NCI-H82 treated with DMSO at 0.1 percent for 48 hours (cell line): ENCODE data around the gene NRGN.
"Not testable (repeated sequence)": the region's sequence is repeated elsewhere in the genome, so short reads cannot be mapped to it uniquely, and the experiment has no call there.

Experiments
- DNase-seq: peaks from one replicate; lab custom pipeline; 2025; ENCODE audit not compliant: unreplicated experiment; lab: John Stamatoyannopoulos, UW

The NRGN gene

DNA sequence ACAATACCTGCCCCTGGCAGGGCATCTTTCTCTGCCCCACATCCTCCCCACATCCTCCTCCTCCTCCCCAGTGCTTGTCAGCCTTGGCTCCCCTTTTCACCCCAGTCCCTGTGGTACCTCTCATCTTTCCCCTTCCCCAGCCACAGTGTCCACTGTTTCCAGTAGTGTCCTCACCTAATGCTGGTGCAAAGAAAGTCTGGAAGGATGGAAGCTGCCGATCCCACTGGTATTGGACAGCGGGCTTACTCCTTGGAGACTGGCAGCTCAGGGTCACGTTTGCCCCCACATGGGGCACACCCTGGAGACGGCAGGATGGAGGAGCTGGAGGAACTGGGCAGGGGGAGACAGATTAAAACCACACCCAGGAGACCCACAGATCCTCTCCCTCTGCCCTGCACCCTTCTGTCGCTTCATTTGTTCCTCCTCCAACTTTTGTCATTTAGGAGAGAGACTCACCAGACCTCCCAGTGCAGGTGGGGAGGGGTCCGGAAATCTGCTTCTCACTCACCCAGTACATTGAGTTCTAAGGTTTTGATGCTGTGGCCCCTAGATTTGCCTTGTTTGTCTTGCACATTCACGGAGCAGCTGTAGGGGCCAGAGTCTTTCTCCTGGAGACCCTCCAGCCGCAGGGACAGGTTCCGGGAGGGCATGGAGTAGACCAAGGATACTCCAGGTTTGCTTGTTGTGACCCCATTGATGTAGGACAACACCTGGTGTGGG lies 16.5 kb downstream of the NRGN start:
- DNase-seq = no peak

DNA sequence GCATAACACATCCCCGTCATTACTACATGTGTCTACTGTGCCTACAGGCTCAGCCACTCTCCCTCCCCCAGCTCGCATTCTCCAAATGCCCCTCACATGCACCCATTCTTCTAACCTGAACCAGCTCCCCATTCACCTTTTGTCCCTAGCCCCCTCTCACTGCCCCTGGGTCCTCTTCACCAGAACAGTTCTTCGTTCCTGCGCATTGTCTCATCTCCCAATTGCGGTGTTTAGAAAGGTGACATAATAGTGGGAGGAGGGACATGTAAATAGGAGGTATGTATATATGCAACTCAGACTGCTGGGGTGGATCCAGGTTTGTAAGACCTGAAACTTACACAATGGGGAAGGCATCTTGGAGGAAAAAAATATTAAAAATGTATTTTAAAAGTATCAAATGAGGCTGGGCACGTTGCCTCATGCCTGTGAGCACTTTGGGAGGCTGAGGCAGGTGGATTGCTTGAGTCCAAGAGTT lies 17.0 kb downstream of the NRGN start:
- no peak for DNase-seq

DNA sequence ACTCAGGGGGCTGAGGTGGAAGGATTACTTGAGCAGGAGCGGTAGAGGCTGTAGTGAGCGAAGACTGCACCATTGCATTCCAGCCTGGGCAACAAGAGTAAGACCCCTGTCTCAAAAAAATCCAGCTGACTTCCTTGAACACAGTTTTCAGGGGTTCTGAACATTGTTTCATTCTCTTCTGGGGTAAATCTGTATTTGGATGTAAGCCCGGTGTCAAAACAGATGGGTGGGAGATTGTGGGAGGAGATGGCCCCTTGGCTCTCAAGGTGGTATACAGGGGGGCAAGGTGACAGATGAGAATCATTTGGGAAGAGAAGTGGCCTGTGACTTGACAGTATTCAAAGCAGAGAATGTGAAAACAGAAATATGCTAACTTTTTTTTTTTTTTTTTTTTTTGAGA lies 17.6 kb downstream of the NRGN start:
- DNase-seq = no peak

DNA sequence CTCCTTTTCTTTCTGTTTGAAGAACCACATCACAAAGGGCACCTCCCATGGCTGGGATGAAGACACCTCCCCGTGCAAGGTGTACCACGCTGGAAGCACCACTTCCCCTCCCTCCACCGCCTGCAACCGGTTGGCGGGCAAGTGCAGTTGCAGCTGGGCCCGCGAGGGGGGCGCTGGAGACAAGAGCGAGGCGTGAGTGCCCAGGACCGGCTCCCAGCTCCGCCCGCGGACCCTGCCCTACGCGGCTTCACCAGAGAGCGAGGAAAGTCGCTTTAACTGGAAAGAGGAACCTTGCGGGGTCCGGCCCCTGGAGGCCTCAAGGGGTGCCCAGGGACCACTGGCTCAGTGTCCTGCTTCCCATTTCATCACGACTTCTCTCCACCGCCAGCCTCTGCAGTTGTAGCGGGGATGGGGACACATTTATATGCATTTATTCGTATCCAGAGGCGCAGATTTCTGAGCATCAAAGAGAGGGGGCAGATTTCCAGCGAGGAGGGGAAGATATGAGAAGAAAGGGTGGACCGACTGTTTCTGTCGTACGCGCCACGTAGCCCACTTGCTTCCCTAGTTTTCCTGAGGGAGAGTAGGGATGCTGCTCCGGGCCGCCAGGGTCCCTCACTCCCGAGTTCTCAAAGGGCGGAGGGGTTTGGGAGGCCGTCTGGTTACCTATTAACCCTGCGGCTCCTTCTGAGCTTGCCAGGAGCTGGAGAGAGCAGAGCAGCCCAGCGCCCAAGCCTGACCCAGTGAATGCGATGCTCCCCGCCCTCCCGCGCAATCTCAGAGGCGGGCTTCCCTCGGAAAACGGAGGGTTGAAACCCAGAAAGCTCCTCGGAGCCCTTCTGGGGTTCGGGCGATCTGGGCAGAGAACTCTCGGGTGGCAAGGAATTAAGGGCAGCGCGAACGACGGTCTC lies 18.9 kb downstream of the NRGN start:
- DNase-seq = peak; percentile 15

DNA sequence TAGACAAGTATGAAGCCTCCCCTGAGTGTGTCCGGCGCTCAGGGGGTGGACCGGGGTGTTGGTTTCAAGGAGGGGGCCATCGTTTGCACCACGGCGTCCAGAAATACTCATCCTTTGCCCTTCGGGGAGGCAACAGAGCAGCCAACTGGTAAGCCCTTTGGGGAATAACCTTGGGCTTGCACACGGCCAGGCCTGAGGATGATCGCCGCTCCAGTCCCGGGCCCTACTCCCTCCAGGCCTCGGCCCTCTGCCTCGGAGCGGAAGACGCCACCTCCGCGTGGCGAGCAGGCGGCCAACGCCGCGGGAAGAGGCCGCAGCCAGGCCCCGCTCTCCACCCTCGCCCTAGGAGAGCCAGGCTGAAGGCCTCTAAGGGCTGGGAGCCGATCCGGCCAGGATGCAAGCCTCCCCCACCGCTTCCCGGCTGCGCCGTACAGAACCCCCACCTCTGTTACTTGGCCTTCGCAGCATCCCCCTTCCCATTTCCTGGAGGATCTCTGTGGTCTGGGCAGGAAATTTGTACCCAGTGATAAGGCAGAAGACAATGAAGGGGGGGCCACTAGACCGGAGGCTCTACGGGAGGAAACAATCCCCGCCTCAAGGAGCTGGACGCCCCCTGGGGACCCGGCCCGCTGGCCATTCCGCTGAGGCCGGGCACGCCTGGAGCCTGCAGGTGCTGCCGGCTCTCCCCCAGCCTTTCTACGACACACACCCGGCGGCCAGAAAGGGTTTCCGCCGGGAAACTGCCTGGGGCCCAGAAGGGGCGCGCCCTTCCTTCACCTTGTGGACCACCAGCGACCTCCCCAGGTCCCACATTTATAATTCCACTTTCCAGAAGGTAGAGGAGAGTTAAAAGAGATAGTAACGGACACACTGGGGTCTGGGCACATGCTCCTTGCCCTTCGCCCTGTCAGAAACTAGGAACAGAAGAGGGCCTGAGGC lies 19.8 kb downstream of the NRGN start:
- DNase-seq = no peak

DNA sequence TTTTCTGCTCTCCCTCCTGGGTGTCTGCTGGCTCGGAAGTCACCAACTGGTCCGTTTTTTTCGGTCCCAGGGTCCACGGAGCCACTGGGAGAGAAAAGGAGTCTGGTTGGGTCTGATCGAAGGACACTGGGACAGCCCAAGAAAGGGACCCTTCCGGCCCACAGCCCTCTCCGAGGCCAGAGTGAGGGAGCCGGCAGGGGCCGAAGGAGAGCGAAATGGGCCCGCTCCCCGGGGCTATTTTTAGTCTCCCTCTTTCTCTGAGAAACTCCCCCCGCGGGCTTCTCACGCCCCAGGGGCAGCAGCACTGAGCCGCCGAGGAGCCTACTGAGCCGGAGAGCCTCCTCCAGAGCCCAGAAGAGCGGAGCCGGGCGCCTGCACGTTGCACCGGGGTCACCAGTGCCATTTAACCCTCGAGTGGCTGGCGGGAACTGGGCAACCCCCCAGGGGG lies 20.5 kb downstream of the NRGN start:
- no peak for DNase-seq

DNA sequence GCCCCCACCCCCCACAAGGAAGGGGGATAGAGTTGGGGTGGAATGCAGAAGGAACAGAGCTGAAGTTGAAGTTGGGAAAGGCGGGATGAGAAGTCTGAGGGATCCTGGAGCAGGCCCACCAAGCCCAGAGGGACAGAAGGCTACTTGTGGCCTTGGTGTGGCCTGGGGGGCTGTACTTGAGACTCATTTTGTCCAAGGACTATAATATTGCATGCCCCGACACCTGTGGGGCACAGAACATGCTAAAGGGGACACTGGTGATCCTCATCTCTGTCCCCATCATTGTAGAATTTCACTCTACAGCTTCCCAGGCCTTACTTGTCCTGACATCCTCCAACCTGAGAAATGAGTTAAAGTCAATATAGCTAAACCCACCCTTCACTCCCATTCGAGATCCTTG lies 21.1 kb downstream of the NRGN start:
- no peak for DNase-seq

DNA sequence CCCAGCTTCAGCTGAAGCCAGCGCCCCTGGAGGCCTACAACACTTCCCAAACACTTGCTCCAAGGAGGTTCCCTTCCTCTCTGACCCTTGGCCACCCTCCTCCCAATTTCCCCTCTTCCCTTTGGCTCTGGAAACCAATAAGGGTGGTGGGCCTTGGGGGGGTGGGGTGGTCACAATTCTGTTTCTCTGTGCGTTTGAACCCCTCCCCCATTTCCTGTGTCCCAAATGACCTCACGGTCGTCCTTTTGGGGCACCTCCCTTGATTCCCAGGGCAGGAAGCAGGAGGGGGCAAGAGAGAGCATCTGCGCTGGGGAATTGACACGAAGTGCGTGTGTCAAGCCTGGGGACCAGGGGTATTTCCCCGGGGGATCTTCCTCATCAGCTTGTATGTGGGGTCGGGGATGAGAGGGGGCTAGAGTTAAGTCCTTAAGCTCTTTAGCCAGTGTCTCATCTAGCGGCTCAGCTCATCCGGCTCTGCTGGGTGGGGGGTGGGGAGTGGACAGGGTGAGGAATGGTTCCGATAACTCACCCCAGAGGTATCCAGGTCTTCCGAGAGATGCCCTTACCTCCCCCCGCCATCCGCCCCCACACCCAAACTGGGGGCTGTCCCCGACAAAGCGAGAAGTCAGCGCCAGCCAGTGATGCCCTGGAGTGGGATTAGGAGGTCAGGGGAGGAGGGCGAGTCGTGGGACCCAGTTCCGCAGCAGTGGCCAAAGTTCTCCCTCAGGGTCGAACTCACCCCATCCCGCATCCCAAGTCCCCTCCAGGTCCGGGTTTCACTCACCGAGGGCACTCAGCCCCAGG lies 21.8 kb downstream of the NRGN start:
- peak; percentile 58 for DNase-seq

DNA sequence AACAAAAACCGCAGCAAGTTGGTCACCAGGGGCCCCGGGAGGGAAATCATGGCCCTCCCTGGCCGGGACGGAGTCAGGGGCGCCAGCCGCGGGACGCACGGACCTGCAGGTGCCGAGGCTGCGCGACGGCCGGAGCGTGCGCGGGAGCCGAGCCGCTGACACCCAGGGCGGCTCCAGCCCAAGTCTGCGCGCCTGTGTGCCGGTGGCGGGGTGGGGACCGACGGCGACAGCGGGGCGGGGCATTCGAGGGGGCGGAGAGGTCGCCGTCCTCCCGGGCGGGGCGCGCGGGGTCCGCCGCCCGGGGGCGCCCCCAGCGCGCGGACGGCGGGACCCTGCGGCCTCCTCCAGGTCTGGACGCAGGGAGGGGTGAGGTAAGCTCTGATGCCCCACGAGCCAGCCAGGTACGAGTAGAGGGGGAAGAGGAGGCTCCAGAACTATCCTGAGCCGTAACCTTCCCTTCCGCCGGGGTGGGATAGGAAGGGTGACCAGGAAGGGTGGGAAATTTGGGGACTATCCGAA lies 22.4 kb downstream of the NRGN start, which contains the start of gene ESAM:
ESAM (minus strand) TSS at position 186 of the 519 bp plus-strand sequence; CDS start at position 50, 136 bp downstream.
- no peak for DNase-seq

DNA sequence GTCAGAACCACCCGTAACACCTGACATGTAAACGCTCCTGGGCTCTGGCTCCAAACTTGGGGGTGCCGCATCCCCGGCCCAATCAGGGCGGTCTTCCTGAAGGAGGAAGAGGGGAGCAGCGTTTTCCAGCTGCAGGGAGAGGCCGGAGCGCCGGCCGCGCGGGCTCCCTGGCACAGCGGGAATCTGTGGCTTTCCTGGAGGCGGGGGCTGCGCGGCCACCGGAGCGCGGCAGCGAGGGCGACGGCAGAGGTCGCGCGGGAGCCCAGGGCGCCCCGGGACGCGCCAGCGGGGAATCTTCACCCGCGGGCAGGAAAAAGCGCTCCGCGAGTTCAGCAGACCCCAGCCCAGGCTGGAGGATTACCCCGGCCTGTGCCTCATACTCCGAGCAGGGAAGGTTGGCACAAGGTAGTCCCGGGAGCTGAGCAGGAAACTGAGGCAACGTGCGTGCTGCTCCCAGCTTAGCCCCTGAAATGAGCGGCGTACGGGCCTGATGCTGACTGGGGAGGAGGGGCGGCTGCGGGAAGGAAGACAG lies 22.9 kb downstream of the NRGN start:
- no peak for DNase-seq

DNA sequence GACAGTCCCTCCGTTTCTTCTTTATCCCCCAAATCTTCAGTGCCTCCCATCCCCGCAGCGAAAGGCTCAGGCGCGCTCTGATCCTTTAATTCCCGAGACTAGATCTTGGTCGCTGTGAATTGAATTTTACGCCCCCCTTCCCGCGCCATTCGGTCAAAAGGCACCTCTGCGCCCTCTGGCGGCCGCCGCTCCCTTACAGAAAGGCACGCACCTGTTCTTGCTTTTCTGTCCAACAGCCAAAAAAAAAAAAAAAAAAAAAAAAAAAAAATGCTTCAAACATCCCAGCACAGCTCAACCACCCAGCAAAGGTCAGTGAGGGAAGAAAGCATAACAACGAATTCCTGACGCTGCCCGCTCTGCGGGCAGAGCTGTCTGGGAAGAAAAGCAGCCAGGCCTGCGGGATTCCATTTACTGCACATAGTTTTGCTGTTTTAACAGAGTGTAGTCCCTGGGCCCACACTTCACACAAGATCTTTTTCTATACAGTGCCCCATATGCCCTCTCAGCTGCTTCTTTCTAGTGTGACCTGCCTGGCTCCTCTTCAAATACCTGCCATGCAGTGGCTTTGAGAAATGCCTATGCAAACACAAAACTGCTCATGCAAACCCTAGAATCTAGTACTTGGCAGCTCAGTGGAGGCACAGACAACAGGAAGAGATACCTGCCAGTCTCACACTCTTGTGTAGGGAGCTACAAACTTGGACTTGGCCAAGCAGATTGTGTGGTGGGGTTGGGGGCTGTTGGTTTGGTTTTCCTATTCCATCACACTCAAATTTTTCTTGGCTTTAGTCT lies 23.6 kb downstream of the NRGN start:
- peak; percentile 31 for DNase-seq

DNA sequence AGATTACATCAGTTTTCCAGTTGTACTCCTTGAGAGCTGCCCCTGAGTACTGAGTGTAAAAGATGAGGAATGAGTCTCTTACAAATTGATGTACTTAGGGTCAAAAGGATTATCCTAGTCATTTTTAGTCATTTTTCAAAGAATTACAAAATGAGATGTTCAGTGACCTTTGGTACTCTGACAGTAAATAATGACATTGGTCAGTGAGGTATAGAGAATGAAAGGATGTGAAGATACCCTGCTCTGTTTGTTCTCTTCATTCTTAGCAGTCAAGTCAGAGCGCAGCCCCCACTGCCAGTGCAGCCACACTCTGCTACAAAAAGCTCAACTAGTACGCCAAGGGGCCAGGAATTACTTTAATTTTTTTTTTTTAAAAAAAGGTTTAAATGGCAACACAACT lies 26.4 kb downstream of the NRGN start:
- no peak for DNase-seq

DNA sequence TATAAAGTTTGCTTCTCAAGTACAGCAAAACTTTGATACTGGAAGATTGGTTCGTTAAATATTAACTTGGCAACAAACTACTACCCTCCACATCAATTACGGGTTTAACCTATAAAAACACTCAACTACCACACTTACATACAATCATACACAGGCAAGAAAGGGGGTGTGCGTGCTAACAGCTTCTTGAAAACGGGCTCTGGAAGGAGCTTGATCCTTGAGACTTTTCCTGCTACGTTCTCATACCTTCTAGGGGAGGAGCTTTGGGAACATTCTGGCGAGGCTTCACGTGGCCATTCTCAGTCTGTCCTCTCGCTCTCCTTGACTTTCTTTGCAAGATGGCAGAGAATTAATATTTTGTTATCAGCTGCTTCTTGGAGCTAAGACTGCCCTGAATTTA lies 29.2 kb downstream of the NRGN start:
- no peak for DNase-seq

DNA sequence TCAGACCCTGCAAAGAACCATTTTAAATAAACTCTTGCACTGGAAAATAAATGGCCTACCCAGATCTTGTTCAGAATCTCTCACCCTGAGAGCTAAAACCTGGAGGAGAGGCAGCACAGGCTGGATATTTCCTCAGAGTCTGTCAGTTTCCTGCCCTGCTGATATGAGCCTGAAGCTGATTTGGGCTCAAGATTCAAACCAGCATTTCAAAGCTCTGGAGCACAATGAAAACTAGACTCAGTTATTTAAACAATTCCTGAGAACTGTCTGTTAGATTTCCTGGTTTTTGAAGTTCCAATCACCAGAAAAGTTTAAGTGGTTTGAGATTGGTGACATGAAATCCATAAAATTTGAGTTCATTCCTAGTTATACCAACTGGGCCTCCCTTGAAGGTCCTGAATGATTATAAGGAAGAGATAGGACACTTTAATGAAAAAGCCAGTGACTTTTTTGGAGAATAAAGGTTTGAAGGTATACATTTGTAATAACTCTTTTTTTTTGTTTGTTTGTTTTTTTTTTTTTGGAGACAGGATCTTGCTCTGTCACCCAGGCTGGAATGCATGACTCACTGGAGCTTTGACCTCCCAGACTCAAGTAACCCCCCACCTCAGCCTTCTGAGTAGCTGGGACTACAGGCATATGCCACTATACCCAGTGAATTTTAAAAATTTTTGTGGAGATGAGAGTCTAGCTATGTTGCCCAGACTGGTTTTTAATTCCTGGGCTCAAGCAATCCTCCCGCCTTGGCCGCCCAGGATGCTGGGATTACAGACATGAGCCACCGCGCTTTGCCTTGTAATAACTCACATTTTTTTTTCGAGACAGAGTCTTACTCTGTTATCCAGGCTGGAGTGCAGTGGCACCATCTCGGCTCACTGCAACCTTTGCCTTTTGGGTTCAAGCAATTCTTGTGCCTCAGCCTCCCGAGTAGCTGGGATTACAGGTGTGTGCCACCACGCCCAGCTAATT lies 30.3 kb downstream of the NRGN start:
- no peak for DNase-seq

DNA sequence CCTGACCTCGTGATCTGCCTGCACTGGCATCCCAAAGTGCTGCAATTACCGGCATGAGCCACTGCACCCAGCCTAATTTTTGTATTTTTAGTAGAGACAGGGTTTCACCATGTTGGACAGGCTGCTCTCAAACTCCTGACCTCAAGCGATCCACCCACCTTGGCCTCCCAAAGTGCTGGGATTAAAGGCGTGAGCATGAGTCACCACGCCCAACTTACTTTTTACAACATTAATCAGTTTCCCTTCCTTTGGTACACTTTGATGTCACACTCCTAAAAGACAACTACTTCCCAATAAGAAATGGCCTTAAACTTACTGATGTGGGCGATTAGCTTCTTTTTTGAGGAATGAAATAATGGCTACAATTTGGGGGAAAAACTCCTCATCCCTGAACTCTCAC lies 31.2 kb downstream of the NRGN start:
- DNase-seq = not testable (repeated sequence)

DNA sequence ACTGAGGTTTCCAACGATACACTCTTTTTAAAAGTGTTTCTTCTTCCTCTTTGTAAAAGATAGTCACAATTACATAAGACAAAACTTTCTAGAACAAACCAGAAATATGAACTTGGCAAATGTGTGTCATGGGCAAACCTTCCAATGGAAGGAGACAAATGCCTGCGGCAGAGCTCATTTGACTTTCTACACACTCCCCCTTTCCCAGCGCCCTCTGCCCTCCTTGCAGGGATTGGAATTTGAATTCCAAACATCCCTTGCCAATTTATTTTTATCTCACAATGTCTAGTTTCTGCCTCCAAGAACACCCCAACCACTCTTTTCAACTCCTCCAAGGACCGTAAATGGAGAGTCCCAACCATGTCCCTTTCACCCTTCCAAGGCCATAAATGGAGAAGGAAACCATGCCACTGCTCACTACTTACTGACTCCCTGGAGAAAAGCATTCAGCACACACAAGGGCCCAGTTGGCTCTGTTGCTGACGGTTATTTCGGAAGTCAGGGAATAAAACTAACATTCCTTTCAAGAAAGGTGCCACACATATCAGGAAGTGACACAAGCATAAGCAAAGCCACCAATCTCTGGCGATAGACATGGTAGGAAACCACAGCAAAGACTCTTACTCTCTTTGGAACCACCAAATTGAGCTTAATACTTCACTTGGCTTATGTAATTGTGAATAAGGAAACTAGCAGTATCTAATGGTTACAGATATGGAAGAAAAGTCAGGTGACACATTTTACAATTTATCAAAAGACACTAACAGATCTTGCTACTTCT lies 37.3 kb downstream of the NRGN start:
- DNase-seq = no peak

DNA sequence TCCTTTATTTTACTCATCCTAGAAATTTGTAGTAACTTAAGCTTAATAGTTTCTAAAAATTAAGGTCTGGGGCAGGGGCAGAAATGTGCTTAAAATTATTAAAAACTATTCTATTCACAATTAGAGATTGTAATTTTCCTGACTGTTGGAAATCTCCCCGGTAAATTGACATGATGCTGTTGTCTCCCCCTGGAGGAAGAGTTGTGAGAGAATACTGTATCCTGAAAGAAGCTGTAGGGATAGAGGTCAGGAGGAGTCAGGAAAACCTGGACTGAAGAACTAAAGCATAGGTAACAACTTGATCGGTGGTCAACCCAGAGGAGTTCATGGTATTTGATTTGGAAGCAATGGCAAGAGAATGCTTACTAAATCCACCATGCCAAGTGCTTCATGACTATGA lies 38.5 kb downstream of the NRGN start:
- no peak for DNase-seq
